Fibroblast of upper back skin (primary cell): ENCODE measurements around the gene MACO1.
"Not testable (repeated sequence)": the region's sequence is repeated elsewhere in the genome, so short reads cannot be mapped to it uniquely, and the experiment has no call there.

Experiments
- DNase-seq: peaks from one replicate; pipeline ENCODE4 v3.0.0-alpha.2; 2013

MACO1 gene

DNA sequence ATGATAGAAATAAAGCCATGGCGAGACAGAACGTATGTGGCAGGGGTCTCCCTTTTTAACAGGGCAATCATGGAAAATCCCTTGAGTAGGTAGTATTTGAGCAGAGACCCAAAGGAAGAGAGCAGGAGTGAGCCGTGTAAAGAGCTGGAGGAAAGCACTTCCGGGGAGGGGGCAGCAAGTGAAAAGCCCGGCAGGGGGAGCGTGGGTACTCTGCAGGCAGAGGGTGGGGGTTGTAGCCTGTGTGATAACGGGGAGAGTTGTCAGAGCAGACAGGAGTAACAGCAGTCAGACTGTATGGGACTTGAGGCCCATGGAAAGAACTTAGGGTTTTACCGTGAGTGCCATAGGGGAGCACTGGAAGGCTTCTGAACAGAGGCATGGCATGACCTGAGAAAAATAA, 61.6 kb downstream of the MACO1 start:
- no peak for DNase-seq

DNA sequence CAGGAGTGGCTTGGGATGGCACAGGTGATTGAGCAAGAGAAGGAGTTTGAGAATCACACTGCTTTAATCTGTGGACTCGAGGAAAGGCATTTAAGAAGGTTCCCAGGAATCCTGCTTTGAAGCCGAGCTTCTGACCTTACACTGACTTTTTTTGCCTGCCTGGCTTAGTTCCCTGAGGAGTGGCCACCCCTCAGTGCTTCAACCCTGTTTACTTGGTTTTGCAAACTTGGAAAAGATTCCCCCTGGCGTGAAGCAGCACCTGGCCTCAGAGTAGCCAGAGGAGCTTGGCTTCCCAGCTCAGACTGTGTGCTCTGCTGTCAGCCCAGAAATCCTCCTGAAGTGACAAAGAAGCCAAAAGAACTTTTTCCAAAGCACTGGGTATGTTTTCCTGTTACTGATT, 64.3 kb downstream of the MACO1 start:
- no peak for DNase-seq

DNA sequence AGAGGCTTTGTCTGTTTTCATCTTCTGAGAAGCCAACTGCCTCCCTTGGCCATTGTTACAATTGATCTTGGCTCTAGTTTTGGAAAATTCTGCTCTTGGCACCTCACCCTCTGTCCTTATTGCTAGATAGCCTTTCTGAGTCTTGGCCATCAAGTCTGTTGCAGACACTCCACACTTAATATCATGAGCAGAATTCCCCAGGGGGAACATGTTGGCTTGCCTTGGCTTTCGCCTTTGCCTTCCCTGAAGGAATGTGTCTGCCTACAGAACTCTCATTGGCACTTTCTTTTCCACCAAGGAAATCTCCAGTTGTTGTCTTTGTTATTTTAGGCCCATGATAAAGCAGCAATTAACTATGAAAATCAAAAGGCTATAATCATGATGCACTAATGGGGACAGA, 70.0 kb downstream of the MACO1 start:
- peak; percentile 55 for DNase-seq

DNA sequence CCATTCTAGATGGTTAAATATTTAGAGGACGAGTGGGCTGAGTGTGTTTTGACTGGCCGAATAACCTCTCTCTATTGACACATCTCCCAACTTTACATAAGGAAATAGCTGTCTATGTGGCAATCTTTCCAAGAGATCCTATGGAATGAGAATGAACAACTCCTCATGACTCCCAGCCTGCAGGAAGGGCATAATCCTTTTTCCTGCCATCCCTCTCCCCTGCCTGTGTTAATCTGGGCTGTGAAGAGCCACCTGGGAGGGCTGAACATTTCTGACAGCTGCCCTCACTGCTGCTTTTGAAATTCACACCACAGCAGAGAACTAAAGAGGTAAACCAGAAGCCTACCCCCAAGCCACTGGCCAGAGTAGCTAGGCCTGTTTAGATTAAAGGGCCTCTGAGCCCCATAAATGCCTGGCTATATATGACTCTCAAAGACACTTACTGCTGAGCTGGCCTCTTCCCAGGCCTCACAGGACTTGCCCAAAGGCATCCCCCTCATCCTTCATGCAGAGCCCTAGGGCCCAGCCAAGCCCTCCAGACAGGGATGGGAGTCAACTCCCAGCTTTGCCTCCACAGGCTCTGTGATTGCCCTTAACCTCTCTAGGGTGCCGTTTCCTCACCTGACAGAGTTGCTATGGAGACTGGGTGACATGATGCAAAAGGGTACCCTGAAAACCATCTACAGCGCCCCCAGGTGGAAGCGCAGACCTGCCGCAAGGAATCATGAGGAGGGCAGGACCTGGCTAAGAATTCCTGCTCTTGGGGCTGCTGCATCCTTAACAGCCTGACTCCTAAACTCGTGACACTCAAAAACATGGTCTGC, 70.8 kb downstream of the MACO1 start:
- peak; percentile 96 for DNase-seq

DNA sequence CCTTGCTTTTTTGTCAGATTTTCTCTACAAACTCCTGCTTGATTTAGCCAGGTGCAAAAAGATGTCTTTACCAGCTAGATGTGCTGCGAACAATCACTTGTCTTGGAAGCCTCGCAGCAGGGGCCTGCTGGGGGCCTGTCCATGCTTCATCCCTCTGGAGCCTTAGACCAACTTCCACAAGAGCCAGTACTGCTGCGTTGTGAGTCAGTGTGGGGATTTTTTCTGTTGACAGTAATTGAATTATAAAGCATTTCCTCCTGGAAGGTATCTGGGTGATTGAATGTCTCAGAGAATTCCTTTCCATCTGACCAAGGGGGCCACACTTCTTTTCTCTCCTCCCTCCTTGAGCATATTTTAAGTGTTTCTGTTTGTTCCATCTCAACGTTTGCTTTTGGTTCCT, 72.3 kb downstream of the MACO1 start:
- DNase-seq = peak; percentile 93

DNA sequence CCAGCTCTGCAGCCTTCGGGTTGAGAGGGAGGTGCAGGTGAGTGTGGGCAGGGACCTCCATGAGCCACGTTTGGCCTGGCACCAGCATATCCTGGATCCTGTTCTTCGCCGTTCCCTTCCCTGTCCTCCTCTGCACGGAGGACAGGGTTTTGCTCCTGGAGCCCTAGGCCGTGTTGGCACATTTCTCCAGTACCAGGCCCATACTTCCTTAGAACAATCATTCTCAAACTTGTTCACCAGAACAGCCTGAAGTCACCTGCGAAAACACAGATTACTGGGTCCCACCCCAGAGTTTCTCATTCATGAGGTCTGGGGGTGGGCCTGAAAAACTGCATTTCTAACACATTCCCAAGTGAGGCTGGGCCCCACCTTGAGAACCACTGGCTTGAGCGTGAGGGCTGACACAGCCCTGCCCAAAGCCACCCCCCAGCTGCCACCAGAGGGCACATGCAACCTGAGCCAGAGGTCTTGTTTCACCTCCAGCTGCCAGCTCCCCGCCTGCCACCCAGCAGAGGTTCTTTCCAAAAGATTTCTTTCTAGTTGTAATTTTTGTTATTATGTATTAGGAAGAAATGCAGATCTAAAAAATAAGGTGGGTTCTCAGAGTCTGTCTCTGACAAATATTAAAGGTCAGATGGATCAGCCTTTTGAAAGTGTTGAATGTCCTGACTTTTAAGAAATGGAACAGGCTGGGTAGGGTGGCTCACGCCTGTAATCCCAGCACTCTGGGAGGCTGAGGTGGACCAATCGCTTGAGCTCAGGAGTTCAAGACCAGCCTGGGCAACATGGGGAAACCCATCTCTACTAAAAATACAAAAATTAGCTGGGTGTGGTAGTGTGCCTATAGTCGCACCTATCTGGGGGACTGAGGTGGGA, 73.1 kb downstream of the MACO1 start:
- DNase-seq = no peak

DNA sequence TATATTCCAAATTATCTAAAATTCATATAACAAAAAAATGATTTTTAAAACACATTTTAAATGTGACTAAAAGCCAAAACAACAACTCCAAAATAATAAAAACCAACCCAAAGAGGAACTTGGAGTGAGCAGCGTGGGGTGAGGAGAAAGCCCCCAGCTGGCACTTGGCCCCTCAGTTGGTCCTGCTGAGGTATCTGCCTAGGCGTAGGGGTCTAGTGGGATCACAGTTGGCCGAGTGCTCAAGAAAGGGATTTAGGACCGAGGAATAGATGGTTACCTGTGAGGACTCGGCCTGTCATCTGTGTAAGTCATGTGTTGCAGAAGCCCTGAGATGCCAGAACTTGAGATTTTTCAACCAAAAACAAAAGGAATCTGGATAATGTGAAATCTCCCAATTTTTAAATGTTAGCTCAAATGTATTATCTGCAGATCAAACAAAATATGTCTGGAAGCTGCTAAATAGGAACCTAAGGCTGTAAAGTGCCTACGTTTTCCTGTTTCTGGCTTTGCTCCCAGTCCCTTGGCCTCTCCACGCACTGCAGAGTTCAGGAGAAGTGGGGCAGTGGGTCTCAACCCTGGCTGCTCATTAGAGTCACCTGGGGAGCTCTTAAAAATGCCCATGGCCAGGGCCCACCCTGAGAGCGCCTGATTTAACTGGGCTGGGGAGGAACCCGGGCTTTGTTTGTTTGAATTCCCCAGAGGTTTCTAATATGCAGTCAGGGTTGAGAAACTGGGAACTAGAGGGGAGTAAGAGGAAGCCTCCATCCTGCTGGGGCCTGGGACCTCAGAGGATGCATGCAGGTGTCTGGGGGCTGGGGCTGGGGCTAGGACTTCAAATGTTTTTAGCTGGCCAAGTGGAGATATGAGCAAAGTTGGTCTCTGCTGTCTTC, 74.3 kb downstream of the MACO1 start:
- peak; percentile 72 for DNase-seq

DNA sequence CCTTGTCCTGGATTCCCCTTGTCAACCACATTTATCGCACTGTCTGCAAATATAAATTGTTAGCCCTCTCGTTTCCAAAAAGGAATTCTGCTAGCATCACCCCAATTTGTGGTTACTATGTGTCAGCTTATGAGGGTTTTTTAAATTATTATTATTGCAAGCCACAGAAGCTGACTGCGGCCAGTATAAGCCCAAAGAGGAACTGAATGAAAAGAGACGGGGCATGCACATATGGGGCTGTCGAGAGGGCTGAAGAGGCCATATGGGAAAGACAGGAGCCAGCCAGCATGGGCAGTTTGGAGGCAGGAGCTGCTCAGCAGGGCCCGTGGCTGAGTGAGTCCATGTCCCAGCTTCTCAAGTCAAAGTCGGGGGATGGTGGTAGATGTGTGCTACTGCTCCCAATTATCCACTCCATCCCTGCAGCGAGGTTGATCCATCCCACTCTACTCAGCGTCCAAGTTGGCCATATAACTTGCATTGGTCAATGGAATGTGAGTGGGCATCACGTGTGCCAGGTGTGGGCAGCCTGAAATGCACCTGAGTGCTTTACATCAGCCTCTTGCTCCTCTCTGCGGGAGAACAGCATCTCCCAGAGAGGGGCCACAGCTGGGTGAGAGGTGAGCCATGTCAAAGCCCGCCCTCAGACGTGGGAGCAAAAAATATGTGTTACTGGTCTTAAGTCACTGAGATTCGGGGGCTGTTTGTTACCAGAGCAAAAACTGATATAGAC, 75.1 kb downstream of the MACO1 start:
- DNase-seq = peak; percentile 82

DNA sequence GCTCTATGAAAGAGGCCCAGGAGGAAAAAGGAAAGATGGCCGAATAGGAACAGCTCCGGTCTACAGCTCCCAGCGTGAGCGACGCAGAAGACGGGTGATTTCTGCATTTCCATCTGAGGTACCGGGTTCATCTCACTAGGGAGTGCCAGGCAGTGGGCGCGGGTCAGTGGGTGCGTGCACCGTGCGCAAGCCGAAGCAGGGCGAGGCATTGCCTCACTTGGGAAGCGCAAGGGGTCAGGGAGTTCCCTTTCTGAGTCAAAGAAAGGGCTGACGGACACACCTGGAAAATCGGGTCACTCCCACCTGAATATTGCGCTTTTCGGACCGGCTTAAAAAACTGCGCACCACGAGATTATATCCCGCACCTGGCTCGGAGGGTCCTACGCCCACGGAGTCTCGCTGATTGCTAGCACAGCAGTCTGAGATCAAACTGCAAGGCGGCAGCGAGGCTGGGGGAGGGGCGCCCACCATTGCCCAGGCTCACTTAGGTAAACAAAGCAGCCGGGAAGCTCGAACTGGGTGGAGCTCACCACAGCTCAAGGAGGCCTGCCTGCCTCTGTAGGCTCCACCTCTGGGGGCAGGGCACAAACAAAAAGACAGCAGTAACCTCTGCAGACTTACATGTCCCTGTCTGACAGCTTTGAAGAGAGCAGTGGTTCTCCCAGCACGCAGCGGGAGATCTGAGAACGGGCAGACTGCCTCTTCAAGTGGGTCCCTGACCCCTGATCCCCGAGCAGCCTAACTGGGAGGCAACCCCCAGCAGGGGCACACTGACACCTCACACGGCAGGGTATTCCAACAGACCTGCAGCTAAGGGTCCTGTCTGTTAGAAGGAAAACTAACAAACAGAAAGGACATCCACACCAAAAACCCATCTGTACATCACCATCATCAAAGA, 76.1 kb downstream of the MACO1 start:
- not testable (repeated sequence) for DNase-seq

DNA sequence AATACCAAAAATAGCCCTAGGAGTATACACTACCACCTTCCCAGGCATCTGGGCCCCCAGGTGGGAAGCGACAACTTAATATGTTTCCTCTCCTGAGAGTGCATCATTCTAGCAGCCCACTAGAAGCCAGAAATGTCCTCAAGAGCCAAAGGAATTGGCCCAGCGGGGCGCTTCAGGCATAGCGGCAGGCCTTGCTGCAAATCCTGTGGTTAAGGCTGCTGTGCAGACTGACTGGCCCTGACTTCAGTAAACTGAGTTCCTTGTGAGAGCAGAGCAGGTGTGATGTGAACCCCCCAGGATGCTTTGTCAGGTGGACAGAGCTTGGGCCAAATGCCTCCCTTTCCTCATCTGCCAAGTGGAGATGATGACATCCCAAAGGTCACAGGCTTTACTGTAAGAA, 83.0 kb downstream of the MACO1 start:
- DNase-seq = no peak

DNA sequence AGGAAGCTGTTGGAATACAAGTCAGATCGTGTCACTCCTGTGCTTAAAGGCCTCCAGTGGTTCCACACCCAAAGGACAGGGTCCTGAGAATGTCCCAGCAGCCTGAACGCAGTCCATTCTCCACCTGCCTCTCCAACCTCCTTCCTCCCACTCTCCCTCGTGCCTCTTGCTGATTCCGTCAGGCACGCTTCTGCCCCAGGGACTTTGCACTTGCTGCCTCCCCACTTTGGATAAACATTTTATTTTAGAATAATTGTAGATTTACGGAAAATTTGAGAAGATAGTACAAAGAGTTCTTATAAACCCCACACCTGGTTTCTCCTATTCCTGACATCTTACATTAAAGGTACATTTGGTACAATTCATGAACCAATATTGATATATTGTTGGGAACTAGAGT, 84.3 kb downstream of the MACO1 start:
- DNase-seq = no peak

DNA sequence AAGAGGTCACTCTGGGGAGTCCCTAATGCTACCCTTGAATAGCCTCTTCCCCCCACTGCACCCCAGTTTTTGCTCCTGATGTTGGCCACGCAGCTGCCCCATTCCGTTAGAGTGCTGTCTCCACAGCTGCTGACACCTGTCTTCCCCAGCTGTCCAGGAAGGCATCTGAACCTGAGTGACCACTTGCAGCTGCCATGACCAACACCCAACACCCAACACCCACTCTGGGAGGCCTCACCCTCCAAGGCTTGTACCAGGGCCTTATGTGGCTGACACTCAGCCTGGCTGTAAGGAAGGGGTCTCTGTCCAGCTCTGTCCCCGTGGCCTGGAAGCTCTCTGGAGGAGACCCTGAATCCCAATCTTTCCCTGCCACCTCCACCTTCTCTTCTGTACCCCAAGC, 86.0 kb downstream of the MACO1 start:
- DNase-seq = no peak

DNA sequence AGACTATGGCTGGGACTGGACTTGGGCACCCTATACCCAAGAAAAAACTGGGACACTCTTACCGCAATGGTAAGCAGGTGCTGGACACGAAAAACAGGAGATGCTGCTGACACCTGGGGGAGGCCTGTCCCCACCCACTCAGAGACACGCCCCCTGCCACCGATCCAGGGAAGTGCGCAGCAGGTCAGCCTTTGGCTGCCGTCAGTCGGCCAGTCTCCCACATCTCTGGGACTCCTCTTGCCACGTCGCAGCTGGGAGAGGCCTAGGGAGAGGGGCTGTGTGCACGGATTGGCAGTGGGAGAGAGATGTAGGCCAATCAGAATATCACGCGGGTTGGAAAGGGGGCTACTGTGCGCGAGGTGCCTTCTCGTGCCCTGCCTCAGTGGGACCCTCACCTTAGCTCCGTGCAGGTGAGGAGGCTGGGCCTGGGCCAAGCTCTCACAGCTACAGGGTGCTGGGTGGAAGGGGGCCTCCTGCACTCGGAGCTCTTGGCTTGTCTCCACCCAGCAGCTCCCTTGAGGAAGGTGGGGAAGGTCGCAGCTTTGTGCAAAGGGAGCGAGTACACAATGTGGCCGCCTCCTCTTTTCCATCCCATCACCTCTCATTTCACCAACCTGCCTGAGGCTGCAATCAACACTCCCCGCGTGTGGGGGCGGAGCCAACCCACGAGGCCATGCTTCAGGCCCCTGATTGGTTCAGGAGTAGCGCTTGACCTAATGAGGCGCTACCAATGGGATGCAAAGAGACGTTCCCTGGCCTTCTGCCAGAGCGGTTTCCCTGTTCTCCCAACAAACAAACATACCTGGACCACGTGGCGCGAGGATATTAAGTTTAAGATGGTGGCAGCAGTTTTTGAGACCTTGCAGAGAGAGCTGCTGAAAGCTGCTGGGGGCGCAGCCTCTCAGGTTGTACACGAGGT, 87.0 kb downstream of the MACO1 start:
- DNase-seq = no peak

DNA sequence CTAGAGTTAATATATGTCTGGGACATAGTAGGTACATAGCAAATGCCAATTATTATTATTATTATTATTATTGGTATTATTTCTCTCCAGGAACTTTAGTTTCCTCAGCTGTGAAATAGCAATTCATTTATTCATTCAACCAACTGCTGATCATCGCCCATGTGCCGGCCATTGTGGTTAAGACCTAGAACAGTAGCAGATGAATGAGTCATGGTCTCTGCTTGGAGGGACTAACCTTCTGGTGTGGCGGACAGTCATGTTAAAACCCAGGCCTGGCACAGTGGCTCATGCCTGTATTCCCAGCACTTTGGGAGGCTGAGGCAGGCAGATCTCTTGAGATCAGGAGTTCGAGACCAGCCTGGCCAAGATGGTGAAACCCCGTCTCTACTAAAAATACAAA, 88.9 kb downstream of the MACO1 start:
- peak; percentile 83 for DNase-seq

DNA sequence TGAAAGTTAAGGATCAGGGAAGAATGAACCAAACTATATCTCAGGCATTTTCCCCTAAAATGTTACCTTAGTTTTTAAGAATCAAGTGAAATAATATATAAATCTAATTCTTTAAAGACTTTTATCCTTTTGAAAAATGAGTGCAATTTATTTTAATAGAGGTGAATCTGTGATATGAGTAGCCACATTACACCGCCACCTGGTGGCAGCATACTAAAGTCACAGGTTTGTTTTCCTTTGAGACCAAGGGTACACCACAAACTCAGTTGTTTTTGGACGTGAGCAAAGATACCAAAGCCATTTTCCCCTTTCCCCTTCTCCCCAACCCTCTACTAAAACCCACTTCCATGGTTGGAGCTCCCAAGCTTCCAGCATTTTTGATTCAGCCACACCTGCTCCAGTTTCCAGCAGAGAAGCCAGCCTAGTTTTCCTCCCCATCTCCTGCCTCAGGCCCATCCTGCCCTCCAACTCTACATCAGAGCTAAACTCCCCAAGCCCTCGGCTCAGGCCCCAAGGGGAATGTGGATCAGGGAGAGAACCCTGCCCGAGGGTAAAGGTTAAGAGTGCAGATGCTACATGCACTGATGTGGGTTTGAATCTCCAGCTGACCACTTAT, 89.9 kb downstream of the MACO1 start:
- peak; percentile 62 for DNase-seq

DNA sequence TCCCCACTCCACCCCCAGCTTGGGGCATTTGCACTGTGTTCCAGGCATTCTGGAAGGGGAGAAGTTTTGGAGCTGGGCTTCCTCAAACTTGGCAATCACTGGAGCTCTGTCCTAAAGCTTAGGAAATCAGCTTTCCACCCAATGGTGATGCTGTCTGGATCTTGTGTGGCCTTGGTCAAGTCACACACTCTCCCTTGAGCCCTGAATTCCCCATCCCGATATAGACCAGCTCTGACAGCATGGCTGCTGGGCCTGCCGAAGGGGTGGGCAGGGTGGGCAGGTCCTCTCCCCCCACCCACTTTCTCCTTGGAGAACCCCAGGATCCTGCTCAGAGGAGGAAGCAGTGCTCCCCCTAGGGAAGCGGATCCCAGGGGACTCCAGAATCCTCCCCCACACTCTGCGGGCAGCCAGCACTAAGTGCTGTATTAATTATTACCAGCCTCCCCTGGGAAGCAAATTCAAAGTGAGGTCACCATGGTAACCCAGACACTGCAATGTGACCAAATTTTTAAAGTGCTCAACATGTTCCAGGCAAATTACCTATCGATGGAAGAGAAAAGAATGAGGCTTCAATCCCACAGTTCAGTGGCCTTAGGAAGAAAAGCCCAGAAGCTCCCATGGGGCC, 91.4 kb downstream of the MACO1 start:
- DNase-seq = peak; percentile 29

DNA sequence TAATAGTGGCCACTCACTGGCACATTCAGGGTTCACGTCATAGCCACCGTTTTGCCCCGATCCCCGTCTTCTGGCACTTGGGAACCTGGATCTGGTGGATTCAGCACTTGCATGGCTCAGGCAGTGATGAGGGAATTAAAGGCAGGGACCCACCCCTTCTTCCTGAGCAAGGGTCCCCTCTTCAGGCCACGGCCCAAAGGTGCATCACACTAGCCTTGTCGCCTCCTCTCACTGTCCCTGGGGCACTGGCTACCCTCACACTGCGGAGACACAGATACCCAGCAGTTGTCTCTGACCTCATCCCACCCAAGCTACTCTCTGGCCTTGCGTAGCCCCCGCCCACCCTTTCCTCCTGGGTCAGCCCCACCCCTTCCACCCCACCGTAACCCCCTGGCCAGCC, 92.8 kb downstream of the MACO1 start:
- peak; percentile 32 for DNase-seq

DNA sequence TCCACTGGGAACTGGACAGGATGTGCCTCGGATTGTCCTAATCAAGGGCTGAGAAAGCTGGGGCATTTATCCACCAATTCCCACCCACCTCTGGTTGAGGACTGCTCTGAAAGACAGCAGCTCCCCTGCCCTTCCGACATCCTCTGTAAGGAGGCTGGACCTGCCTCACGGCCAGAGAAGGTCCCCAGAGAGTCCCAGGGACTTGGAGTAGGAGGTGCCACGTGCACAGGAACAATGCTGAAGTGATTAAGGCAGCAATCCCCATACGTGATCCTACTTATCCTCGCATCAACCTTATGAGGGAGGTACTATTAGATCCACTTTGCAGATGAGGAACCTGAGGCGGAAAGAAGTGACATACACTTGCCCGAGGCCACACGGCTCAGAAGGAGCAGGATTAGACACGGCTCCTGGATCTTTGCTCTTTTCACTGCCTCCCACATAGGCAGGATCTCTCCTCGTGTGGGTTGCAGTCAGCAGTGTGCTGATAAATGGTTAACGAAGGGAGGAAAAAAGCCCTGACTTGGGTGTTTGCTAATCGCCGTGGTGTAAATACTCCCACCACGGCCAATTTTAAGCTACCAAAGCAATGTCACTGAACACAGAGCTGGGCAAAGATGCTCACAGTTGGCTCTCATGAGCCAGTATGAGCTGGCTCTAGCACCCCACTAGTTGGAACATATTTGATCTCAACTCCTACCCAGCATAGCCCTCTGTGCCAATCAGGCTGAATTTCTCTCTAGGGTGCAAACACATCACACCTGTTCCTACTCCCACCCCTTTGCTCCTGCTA, 94.1 kb downstream of the MACO1 start:
- no peak for DNase-seq

DNA sequence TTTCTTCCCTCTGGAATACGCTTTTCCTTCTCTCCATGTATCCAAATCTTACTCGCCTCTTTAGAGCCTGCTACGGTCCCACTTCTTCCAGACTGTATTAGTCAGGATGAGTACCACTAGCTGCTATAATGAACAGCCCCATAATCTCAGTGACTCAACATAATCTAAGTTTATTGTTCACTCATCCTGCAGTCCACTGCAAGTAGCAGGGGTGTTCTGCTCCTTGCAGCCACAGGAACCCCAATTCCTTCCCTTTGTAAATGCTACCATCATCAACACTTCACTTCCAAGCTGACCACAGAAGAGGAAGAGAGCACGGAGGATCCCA, 94.6 kb downstream of the MACO1 start:
- no peak for DNase-seq
